ENCODE measurements around the gene SEZ6L.

SEZ6L gene

DNA sequence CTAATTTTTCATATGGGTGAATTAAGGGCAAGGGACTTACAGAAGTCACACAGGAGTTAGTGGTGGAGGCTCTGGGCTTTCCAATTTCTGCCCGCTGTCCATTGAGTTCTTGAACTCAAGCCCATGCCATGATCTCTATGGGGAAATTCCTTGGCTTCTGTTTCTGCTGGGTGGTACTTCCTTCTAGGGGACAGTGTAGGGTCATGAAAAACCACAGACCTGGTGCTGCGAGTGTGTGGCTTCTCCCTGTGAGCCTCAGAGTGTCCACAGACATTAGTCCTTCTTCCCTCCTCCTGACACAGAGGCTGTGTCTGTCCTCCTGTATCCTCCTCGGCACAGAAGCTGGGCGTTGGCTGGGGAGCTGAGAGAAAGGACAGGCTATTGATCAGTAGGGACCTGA lies 6.3 kb upstream of the SEZ6L start:
- no peak overlapping the region for H3K4me3 ChIP-seq (ENCODE audit: low read length)
- TF ChIP-seq, protein P1, sequence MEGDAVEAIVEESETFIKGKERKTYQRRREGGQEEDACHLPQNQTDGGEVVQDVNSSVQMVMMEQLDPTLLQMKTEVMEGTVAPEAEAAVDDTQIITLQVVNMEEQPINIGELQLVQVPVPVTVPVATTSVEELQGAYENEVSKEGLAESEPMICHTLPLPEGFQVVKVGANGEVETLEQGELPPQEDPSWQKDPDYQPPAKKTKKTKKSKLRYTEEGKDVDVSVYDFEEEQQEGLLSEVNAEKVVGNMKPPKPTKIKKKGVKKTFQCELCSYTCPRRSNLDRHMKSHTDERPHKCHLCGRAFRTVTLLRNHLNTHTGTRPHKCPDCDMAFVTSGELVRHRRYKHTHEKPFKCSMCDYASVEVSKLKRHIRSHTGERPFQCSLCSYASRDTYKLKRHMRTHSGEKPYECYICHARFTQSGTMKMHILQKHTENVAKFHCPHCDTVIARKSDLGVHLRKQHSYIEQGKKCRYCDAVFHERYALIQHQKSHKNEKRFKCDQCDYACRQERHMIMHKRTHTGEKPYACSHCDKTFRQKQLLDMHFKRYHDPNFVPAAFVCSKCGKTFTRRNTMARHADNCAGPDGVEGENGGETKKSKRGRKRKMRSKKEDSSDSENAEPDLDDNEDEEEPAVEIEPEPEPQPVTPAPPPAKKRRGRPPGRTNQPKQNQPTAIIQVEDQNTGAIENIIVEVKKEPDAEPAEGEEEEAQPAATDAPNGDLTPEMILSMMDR (conservative IDR thresholded peaks at IDR 0.05; ENCODE audit: low read length) = no peak
- DNase-seq (ENCODE audit: low read depth) = no peak

DNA sequence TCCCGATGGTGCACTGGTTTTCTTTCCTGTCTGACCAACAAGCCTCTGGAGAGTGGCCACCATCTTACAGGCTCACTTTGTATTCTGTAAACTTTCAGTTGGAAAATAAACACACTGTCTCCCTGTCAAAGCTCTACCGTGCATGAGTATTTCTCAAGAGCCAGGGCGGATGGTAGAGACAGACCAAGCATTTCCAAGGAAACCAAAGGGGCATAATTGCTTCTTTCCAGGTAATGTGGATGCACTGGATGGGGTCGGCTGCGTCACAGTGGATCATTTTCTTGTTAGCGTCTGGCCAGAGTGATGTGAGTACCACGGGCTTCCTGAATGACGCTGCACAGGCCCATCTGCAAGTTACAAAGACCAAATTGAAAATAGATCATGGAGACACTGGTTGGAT lies 5.1 kb upstream of the SEZ6L start:
- no peak for DNase-seq (ENCODE audit: low read depth)
- TF ChIP-seq, protein P1 (conservative IDR thresholded peaks at IDR 0.05; ENCODE audit: low read length) = no peak
- H3K4me3 ChIP-seq (ENCODE audit: low read length) = no peak overlapping the region

DNA sequence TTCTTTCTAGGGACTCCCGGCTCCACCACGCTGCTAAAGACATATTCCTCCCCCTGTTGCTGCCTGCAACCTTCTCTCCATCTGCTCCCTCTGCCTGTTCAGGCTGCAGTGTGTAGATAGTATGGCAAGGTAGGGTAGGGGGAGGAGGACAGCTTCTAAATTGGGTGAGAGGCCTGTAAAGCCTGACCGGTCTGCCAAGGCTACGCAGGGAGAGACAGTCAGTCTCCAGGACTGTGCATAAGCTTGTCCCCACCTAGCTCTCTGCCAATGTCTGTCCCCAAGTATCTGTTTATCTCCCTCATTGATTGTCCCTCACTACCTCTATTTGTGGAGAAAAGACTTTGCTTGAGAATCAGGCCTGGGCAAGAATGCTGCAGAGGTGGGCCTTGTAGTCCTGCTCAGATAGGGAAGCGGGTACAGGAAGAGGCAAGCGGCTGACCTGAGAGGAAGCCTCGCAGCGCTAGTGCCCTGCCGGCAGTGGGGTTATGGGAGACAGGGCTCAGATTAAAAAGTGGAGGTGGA lies 871 bp upstream of the SEZ6L start:
- no peak overlapping the region for H3K4me3 ChIP-seq (ENCODE audit: low read length)
- TF ChIP-seq, protein P1 (conservative IDR thresholded peaks at IDR 0.05; ENCODE audit: low read length) = no peak
- no peak for DNase-seq (ENCODE audit: low read depth)

DNA sequence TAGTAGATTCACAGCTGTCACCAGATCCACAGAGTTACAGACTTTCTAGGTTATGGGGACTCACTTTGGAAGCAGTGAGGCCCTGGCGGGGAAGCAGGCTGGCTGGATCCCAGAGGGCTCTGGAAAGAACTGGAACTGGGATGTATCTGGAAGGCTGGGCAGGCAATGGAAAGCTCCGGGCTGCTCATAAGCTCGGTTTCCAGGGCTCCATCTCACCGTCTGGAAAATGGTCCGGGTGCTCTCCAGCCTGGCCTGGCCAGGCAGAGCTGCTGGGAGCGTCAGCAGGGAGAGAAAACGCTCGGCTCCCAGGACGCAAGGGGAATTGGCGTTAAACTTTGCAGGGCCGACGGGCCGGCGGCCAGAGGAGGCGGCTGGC lies 335 bp upstream of the SEZ6L start:
- DNase-seq (ENCODE audit: low read depth) = no peak

DNA sequence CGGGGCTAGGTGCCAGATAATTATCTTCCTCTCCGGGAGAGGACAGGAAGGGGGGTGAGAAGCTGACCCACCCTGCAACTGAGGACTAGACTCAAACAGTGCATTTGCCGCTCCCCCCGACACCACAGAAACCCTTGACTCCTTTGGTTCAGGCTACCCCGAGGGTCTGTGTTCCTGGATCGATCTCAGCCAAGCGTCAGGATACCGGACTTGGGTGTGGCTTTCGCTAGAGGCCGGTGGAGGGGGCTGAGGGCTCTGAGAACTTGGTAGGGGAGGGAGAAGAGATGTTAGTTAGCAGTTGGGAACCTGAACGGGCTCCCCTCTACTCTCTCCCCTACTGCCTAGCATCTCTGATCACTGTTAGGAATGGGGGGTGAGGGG lies 840 bp downstream of the SEZ6L start:
- DNase-seq (ENCODE audit: low read depth) = no peak
- TF ChIP-seq, protein P1 (conservative IDR thresholded peaks at IDR 0.05; ENCODE audit: low read length) = no peak
- no peak overlapping the region for H3K4me3 ChIP-seq (ENCODE audit: low read length)

More for the DNA sequence above, 335 bp upstream of the SEZ6L start:
- no peak overlapping the region for H3K4me3 ChIP-seq (ENCODE audit: low read length)
- TF ChIP-seq, protein P1 (conservative IDR thresholded peaks at IDR 0.05; ENCODE audit: low read length) = no peak

DNA sequence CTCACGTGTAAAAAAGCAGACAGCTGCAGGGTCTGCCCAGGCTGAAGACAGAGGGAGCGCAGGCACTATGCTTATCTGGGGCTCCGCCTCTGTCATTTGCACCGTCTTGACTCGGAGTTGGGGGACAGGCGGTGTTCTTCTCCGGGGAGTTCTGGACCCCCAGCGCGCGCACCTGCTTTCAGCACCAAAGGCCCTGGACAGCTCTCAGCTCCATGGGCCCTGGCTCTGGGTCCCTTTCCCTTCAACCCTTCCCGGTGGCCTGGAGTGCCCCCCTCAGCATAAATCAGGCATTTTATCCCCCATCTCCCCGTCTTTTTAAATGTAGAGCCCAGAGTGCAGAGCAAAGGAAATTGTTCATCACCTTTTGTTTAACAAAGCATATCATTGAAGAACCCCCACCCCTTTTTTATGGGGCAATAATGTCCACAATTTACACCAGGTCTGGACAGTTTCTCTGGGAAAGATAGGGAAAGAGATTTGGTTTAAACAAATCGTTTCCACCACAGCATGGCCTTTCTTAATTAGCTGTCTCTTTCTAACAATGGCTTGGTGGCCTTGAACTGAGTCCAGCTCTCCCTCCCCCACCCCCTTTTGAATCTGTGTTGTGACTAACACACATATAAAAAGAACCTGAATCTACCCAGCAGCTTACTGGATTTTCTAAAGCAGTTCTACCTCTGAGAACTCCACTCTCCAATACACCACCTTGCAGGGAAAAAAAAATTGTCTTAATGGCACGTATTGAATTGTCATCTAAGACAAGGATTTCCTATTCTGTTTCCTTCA lies 1.7 kb downstream of the SEZ6L start:
- no peak for DNase-seq (ENCODE audit: low read depth)
- no peak overlapping the region for H3K4me3 ChIP-seq (ENCODE audit: low read length)
- TF ChIP-seq, protein P1 (conservative IDR thresholded peaks at IDR 0.05; ENCODE audit: low read length) = no peak

DNA sequence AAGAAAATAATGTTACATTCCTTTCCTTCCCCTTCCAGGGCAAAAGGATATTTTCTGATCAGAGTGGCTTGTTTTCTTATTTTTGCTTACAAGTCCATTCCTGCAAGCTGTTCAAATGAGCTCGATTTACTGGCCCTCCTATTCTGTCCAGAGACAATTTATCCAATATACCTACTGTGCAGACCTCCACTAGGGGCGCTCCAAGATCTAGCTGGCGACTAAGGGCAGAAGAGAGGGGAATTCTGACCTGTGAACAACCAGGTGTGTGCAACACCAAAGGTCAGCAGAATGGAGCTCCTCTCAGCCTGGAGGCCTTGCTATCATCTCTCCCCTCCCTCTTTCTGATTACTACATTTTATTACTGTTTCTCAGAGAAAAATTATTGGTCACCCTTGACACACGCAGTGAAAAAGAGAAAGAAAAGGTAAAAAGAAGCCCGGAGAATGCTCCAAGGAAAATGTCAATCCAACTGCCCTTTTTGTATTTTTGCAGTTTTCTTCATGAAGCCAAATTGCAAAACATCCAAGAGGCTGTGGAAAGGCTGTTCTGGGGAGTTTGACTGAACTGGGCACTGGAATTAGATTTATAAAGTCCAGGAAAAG lies 3.2 kb downstream of the SEZ6L start:
- H3K4me3 ChIP-seq (ENCODE audit: low read length) = no peak overlapping the region
- DNase-seq (ENCODE audit: low read depth) = peak; percentile 22
- TF ChIP-seq, protein P1 (conservative IDR thresholded peaks at IDR 0.05; ENCODE audit: low read length) = peak; percentile 63

All from AG10803 (cell line).